Measurements from ENCODE around the gene NLRP14.

The NLRP14 gene

DNA sequence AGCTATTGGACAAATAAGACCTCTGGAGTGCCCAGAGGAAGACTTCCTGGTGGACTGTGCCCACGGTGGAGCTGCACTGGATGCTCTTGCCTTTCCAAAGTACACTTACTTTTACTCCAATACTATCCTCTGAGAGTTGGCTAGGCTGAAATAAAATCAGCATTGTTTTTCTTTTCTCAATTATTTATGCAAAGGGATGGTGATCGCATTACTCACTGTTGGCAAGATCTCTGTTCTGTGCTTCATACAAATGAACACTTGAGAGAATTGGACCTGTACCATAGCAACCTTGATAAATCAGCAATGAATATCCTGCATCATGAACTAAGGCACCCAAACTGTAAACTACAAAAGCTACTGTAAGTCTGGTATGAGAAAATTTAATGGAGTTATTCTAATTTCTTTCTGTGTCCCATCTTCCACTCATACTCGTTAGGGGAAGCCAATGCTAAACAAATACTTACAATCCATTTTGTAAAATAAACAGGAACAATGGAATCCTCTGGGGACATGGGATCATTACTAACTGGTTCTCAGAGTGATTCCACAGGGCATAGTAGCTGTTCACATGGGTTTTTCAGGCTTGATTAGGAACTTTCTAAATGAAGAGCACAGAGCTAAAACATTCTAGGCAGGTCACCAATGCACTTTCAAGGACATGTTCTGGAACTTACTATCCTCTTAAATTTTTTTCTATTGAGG, 26.3 kb downstream of the NLRP14 start:
- in situ Hi-C loops (cut with MboI; ENCODE audit: low sequenced_read_pairs), result no loop called here

DNA sequence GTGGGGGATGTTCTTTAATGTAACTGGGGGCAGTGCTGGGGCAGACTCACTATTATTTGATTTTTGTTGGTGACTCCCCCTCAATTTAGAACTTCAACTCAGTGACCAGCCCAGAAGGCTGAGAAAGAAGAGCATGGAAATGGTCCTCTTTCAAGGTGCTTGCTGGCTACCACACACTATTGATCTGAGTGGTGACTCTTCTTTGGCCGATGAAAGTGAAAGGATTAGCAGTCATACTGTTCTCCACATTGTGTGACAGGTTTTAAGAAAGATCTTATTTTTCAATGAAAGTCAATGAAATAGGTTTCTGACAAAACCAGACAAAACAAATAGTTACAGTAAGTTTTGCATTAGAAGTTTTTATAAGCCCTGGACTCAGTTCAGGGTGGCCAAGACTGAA, 29.9 kb downstream of the NLRP14 start:
- in situ Hi-C loops (cut with MboI; ENCODE audit: low sequenced_read_pairs), result no loop called here

DNA sequence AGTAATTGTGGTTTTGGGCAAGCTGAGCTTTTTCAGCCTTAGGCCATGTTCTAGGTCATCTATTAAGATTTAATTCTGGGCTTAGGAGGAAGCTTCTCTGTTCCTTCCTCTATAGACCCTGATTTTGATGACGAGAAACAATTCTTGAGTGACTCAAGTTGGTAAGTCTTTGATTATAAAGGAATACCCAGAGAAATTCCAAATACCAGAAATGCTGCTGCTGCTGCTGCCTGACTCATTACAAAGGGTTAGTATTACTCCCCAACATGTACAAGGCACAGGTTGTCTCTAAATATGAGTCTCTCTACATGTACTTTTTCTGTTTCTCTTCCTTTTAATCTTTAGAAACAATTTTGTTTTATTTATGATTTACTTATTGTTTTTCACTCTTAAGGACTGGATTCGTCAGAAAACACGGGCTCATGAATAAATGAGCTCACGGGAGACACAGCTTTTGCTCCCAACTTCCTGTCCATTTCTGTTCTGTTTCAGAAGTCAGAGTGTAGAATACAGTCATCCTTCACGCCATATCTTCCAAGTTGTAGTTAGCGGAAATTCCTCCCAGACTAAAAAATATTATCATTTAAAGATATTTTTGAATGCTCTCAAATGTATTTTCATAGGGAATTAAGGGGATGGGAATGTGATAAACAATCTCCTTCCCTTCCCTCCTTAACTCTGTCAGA, 36.7 kb downstream of the NLRP14 start:
- in situ Hi-C loops (cut with MboI; ENCODE audit: low sequenced_read_pairs), result no loop called here

DNA sequence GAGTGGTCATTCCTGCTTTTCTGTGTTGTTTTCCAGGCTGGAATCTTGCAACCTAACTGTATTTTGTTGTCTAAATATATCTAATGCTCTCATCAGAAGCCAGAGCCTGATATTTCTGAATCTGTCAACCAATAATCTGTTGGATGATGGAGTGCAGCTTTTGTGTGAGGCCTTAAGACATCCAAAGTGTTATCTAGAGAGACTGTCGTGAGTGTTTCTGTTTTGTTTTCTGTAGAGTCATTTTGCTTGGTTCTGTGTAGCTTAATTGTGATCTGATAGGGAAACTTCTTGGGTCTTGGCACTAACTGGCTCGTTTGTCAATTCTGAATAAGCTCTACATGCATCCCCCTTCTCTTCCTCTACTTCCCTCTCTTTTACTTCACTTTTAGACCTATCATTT, 37.4 kb downstream of the NLRP14 start:
- in situ Hi-C loops (cut with MboI; ENCODE audit: low sequenced_read_pairs), result no loop called here

DNA sequence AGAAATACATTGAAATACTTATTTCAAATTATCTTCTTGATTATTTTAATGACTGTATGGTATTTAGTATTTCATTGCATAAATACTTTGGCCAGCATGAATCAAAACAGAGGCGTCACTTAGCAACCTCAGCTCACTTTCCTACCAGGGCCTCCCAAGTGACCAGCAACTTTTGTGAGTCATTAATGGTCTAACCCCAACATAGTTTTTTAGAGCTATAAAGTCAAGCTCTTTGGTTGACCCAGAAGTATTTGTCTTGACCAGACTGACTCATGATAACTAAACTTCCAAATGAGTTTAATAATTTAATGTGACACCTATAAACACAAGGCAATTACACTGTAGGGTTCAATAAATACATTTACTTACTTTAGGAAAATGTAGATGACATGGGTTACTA, 40.6 kb downstream of the NLRP14 start:
- in situ Hi-C loops (cut with MboI; ENCODE audit: low sequenced_read_pairs), result no loop called here

DNA sequence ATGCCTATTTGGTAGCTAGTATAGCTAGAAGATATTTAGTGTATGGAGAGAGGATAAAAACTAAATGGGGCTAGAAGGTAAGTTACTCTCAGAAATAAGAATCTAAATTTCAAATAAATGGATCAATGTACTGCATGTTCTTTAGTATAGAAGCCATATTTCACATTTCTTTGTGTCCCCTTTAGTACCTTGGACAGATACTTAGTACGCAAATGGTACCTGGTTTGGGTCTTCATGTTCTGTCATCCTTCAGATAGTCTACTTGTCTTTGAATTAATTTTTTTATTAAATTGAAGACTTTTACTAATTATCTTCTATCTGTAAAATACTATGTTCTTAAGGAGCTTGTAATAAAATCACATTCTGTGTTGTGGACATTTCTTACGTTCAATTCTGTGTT, 42.3 kb downstream of the NLRP14 start:
- in situ Hi-C loops (cut with MboI; ENCODE audit: low sequenced_read_pairs), result no loop called here

DNA sequence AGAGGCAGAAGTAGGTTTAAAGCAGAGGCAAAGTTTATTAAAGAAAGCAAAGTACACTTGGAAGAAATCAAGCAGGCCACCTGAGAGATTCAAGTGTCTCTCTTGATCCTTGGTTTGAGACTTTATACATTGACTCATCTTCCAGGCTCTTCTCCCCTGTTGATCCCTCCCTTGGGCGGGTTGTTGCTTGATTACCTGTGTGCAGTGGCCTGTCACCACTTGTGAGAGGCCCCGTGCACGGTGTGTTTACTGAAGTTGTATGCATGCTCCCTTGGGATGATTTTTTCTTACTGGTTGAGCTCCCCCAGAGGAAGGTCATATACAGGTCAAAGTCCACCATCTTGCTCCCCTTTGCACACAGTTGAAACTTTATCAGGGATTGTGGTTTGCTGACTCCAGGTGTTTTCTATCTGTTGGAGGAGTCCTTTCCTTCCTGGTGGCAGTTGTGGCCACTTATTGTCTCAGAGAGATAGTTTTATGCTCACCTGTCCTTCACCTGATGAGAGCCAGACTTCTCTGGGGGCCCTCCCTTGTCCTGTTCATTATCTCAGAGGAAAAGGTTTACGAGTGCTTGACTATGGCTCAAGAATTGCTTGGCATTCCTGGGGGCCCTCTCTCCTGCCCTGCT, 52.2 kb downstream of the NLRP14 start:
- in situ Hi-C loops (cut with MboI; ENCODE audit: low sequenced_read_pairs), result no loop called here

DNA sequence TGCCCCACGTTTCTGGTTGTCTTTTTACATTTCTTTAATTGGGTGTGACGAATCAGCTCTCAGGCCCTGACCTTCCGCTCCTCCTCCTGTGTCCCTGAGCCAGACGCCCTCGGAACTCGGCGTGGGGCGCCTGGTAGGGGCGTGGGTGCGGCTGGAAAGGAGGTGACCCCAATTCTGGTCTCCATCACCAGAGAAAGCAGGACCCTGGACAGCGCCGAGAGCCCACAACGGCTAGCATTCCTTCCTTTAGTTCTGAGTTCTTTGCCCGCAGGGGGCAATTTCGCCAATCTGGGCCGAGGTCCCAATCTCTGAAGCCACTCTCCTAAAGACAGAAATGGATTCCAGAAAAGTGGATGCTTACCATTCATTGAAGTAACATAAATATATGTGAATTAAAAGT, 56.8 kb downstream of the NLRP14 start:
- in situ Hi-C loops (cut with MboI; ENCODE audit: low sequenced_read_pairs), result no loop called here

DNA sequence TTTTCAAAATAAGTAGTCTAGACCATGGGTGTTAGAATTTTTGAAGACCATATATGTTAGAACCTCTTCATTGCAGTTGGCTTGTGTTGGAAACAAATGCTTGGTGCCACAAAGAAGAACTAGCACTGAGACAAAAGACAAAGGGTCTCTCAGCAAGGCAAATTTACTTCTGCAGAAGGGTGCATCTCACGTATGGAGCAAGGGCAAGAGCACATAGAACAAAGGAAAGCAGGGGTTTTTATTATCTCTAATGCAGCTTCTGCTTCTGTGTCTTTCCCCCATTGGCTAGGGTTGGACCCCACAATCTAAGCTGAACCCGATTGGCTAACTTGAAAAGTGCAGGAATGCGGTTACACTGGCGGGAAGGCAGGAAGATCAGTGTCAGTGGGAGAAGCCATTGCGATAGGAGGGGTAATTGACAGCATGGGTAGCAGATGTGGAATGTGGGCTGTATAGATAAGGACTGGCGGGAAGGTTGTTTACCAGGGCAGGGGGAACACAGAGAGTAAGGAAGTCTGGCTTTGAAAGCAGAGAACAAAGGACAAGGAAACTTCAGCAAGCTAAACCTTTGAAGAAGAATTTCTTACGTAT, 59.4 kb downstream of the NLRP14 start:
- in situ Hi-C loops (cut with MboI; ENCODE audit: low sequenced_read_pairs), result no loop called here

DNA sequence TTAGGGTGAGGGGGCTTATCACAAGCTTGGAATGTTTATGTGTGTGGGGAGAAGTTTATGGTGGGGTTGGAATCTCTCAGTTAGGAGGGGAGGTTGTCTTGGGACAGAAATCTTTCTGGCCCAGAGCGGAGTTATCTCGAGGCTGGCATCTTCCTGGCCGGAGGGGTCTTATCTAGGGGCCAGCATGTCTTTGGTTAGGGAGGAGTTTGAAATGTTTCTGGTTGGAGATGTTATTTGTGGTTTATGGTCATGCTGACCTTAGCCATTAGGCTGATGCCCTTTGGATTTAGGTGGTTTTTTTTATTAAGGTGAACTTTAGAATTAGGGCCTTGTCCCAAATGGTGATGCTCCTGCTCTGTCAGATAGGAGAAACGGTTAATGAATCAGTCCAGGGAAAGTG, 60.6 kb downstream of the NLRP14 start:
- in situ Hi-C loops (cut with MboI; ENCODE audit: low sequenced_read_pairs), result no loop called here

DNA sequence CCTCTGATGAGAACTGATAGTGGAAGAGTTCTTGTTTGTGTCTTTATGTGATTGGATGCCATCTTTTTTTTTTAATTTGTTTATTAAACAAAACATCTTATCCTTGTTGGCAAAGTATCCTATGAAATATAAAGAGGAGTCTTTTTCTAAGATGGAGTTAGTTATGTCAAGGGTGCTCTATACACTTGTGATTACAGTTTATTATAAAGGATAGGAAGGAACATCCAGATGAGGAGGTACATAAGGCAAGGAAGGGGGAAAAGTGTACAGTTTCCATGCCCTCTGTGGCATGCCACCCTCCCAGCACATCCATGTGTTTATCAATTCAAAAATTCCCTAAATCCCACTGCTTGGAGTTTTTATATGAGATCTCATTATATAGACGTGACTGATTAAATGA, 61.2 kb downstream of the NLRP14 start:
- in situ Hi-C loops (cut with MboI; ENCODE audit: low sequenced_read_pairs), result no loop called here

DNA sequence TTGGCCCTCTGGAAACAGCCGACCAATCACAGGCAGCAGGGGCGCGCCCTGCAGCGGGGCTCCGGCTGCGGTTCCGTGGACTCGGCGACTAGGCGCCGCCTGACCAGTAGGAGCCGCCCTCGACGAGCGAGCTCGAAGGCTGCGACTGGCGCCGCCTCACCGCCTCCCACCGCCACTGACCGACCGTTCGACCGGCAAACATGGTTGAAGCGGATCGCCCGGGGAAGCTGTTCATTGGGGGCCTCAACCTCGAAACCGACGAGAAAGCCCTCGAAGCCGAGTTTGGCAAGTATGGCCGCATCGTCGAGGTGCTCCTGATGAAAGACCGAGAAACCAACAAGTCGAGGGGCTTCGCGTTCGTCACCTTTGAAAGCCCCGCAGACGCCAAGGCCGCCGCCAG, 68.6 kb downstream of the NLRP14 start, which contains the start of gene RBMXL2:
Gene RBMXL2 (plus strand): TSS at position 78 of the 400 bp plus-strand sequence. CDS start 123 bp downstream, at position 201.
- in situ Hi-C loops (cut with MboI; ENCODE audit: low sequenced_read_pairs), result no loop called here

DNA sequence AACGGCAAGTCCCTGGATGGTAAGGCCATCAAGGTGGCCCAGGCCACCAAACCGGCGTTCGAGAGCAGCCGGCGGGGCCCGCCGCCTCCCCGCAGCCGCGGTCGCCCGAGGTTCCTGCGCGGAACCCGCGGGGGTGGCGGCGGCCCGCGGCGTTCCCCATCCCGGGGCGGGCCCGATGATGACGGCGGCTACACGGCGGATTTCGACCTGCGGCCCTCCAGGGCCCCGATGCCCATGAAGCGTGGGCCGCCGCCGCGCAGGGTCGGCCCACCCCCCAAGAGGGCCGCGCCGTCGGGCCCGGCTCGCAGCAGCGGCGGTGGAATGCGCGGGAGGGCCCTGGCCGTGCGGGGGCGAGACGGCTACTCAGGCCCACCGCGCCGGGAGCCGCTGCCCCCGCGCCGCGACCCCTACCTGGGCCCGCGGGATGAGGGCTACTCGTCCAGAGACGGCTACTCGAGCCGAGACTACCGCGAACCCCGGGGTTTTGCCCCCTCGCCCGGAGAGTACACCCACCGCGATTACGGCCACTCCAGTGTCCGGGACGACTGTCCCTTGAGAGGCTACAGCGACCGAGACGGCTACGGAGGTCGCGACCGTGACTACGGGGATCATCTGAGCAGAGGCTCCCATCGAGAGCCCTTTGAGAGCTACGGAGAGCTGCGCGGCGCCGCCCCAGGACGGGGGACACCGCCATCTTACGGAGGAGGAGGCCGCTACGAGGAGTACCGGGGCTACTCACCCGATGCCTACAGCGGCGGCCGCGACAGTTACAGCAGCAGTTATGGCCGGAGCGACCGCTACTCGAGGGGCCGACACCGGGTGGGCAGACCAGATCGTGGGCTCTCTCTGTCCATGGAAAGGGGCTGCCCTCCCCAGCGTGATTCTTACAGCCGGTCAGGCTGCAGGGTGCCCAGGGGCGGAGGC, 69.3 kb downstream of the NLRP14 start:
- in situ Hi-C loops (cut with MboI; ENCODE audit: low sequenced_read_pairs), result no loop called here

DNA sequence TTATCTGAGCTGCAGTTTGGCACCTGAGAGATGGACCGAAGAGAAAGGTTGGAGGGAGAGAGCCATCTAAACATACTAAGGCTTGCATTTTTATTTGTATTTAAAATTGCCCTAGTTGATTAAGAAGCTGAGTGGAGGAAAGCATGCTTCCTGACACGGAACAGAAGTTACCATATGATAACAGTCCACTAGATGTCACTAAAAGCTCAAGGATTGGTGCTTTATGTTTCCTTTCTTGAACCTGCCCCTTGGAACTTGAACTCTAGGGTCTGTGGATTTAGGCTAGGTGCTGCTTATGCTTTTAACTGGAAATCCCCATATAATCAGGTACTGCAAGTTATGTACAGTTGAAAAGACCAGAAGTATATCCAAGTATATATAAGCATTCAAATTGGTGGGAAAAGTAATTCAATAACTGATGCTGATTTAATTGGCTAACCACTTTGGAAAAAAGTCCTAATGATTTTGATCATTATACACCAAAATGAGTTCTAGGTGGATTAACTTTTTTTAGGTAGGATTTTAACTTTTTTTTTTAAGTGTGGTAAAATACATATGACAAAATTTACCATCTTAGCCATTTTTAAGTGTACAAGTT, 78.1 kb downstream of the NLRP14 start:
- in situ Hi-C loops (cut with MboI; ENCODE audit: low sequenced_read_pairs), result no loop called here

DNA sequence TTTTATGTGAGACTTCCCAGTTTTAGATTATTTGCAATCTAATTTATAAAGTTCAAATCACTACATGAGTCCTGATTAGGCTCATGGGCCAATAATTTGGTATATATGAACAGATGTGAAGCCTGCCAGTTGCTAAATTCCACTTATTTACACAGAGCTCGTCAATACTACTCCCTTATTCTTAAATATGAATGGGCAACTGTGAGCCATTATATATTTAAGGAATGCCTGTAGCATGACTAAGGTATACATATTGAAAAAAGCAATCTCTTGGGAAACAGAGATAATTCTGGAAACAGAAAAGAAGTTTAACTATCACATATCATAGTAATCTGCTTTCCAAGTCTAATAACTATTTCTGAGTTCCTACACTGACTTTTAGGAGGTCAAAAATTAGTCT, 95.5 kb downstream of the NLRP14 start:
- in situ Hi-C loops (cut with MboI; ENCODE audit: low sequenced_read_pairs), result loop anchor here (25.0 kb wide), 1 partner anchor 572 kb away; no protein-coding TSS in a partner anchor

DNA sequence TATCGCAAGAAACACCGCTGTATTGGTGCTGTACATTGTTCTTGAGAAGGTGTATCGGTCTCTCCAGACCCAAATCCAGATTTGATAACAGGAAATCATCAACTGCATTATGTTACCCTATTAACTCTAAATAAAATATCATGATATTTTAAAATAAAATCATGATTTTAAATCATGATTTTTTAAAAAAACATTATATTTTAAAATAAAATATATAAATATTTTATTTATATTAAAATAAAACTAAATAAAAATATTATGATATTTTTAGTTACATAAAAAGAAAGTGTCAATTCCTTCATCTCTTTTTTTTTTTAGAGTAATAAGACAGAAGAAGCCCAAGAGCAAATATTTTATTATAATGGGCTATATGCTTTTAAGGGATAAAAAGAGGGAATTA, 96.1 kb downstream of the NLRP14 start:
- in situ Hi-C loops (cut with MboI; ENCODE audit: low sequenced_read_pairs), result loop anchor here (25.0 kb wide), 1 partner anchor 571 kb away; no protein-coding TSS in a partner anchor

All from HL-60/S4 treated with phorbol 12-myristate 13-acetate at 8.2 ng/mL for 4 days and 3 days (cell line).